Ectodermal cell (in vitro differentiated cells): Measurements from ENCODE around the gene ZNF205.
"Not testable (repeated sequence)": the region's sequence is repeated elsewhere in the genome, so short reads cannot be mapped to it uniquely, and the experiment has no call there.

Source experiments
- H3K27ac ChIP-seq: 2 replicates; pipeline ENCODE4 v1.7.0; 2013; ENCODE audit warnings: mild to moderate bottlenecking, low read depth, low read length; ENCODE audit not compliant: insufficient read depth, poor library complexity, severe bottlenecking
- H3K27me3 ChIP-seq: 2 replicates; pipeline ENCODE4 v1.7.0; 2013; ENCODE audit warnings: mild to moderate bottlenecking, low read length; ENCODE audit not compliant: insufficient read depth, control insufficient read depth, poor library complexity, severe bottlenecking
- H3K36me3 ChIP-seq: one replicate; pipeline ENCODE4 v1.7.0; 2013; ENCODE audit warnings: low read length; ENCODE audit not compliant: control insufficient read depth, insufficient read depth
- H3K4me1 ChIP-seq: one replicate; pipeline ENCODE4 v1.7.0; 2013; ENCODE audit warnings: low read length; ENCODE audit not compliant: control insufficient read depth, insufficient read depth
- H3K4me3 ChIP-seq: 2 replicates; pipeline ENCODE4 v1.7.0; 2013; ENCODE audit warnings: low read depth, low read length, control low read depth; ENCODE audit not compliant: insufficient read depth
- H3K9me3 ChIP-seq: 2 replicates; pipeline ENCODE4 v1.7.0; 2013; ENCODE audit warnings: mild to moderate bottlenecking, low read length, moderate library complexity; ENCODE audit not compliant: control insufficient read depth
- WGBS, 2 experiments: methylation state at CpG; one replicate each; pipeline ENCODE4 v1.1.7; 2013; ENCODE audit warnings: missing lambda C conversion rate in 2 of 2; 5-methylcytosine and 5-hydroxymethylcytosine counted together

ZNF205 gene

DNA sequence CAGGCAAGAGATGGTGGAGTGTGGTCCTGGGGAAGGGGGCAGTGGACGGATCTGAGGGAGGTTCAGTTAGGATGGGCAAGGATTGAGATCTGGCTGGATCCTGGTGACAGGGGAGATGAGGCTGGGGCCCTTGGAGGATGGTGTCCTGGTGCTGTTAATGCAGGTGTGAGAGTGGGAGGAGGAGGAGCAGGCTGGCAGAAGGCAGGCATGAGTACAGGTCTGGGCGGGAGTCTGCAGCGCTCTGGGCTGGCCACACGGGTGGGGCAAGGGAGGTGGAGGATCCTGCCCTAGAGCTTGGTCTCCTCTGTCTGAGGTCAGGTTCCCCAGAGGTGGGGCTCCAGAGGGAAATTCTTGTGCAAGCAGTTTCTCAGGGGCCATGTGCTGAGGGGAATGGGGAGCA, 40.2 kb upstream of the ZNF205 start:
- not testable (repeated sequence) for H3K9me3 ChIP-seq, H3K27me3 ChIP-seq, H3K4me3 ChIP-seq, H3K27ac ChIP-seq, H3K4me1 ChIP-seq, H3K36me3 ChIP-seq
- WGBS, 2 experiments, result 90 to 95% methylated on average over 3 of the region's 4 CpGs

DNA sequence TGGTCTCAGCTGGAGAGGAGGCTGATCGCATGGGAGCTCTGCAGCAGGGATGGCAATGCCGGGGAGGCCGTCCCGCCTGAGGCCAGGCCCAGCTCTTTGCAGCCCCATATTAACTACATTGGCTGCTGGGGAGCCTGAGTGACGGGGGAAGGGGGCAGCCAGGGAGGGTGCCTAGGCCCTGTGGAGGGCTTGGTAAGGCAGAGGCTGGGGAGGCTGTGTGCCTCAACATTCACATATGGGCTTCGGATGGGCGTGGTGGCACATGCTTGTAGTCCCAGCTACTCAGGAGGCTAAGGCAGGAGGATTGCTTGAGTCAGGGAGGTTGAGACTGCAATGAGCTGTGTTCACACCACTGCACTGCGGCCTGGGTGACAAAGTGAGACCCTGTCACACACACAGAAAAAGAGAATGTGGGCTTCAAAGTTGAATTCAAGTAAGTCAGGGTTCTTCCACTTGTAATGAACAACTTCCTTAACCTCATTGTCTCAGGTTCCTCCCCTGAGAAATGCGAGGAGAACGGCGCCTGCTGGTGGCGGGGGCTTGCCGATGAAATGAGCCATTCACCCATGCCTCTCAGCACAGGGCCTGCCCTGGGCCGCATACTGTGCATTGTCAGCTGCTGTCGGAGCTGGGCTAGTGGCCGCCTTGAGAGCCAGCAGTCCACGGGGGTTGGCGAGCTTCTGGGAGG, 39.7 kb upstream of the ZNF205 start:
- not testable (repeated sequence) for H3K27ac ChIP-seq, H3K9me3 ChIP-seq, H3K4me1 ChIP-seq, H3K27me3 ChIP-seq, H3K36me3 ChIP-seq, H3K4me3 ChIP-seq
- WGBS, 2 experiments, result 71 to 72% methylated on average over 7 to 12 of the region's 18 CpGs

DNA sequence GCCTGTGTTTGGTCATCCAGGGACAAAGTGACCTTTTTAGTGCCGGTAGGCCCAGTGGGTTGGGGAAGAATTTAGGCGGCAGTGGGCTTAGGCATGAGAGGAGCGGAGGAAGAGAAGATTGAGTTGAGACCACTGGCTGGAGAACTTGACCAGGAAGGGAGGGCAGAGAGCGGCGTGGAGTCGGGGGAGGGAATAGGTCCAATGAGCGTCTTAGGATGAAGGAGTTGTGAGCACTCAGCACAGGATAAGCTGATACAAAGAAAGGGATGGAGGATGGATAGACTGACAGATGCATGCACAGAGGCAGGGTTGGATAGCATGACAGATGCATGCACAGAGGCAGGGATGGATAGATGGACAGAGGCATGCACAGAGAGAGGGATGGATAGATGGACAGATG, 38.9 kb upstream of the ZNF205 start:
- no peaks in the 10 kb centered on the region for H3K27me3 ChIP-seq
- H3K27ac ChIP-seq, result no peak overlapping the region
- H3K4me1 ChIP-seq, result no peaks in the 10 kb centered on the region
- WGBS, 2 experiments, result 91 to 95% methylated on average over 7 of the region's 7 CpGs
- H3K4me3 ChIP-seq, result no peak overlapping the region
- H3K36me3 ChIP-seq, result no peaks in the 10 kb centered on the region
- no peaks in the 10 kb centered on the region for H3K9me3 ChIP-seq

DNA sequence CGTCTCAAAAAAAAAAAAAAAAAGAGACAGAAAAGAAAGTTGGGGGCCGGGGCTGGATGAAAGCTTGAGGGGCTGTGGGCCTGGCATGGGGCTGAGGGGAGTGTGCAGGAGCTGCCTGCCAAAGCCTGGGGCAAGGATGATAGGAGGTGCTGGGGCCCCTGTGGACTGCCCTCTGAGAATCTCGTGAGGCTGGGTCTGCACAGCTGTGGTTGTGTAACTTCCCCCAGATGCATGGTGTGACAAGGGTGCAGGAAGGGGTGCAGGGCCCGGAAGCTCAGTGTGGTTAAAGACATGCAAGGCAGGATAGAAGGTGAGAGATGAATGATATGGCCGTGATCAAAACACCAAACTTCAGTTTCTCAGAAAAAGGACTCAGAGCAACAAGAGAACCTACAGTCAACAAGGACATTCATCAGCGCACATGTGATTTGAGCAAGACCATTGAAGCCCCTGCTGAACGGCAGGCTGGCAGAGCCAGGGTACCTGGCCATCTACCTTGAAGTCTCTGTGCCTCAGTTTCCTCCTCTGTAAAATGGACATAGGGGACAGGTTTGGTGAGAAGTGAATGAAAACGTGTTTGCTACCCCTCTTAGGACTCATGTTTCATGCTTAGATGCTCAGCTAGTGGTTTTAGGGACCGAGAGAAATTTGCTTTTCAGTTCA, 37.4 kb upstream of the ZNF205 start:
- H3K4me1 ChIP-seq, result no peaks in the 10 kb centered on the region
- no peaks in the 10 kb centered on the region for H3K36me3 ChIP-seq
- H3K27me3 ChIP-seq, result no peaks in the 10 kb centered on the region
- WGBS, 2 experiments, result 81 to 86% methylated on average over 9 of the region's 9 CpGs
- H3K9me3 ChIP-seq, result no peaks in the 10 kb centered on the region
- no peak overlapping the region for H3K4me3 ChIP-seq
- H3K27ac ChIP-seq, result no peak overlapping the region

DNA sequence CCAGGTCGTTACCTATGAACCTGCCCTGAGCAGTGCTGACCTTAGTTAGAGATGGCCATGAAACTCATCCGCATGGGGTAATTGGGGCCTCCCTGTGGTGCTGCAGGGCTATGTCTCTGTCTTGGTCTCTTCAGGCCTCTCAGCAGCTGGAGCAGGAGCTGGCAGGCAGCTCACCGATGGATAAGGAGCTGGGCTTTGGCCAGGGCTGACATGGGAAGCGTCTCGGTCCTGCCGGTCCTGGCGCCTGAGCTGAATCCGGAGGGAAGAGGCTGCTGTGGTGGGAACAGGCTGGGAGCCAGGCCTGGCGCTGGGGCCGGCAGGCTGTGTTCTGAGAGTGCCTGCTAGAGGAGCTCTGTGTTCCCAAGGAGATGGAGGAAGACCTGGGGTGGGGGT, 36.9 kb upstream of the ZNF205 start:
- Histone ChIP-seq H3K36me3 (no peaks in the 10 kb centered on the region), H3K9me3 (no peaks in the 10 kb centered on the region), H3K4me1 (no peaks in the 10 kb centered on the region), H3K27me3 (no peaks in the 10 kb centered on the region), H3K27ac (no peak overlapping the region), H3K4me3 (no peak overlapping the region)
- whole genome bisulfite sequencing, 2 experiments, result 56 to 60% methylated on average over 10 of the region's 10 CpGs

DNA sequence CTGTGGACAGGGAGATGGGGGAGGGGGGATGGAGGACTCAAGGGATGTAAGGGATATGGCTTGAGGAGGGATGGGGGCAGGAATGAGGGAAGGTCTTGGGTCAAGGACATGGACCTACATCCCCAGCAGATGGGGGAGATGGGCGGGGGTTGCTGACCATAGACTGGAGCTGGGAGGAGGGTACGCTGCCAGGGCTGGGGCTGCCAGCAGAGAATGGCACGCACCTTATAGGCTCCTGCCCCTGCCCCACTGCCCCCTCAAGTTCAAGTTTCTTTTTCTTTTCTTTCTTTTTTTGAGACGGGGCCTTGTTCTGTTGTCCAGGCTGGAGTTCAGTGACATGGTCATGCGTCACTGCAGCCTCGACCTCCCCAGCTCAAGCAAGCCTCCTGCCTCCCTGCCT, 36.4 kb upstream of the ZNF205 start:
- H3K9me3 ChIP-seq, H3K4me1 ChIP-seq, H3K27me3 ChIP-seq, H3K36me3 ChIP-seq, H3K4me3 ChIP-seq, H3K27ac ChIP-seq: not testable (repeated sequence)
- WGBS, 2 experiments, result 93 to 96% methylated on average over 6 of the region's 6 CpGs

DNA sequence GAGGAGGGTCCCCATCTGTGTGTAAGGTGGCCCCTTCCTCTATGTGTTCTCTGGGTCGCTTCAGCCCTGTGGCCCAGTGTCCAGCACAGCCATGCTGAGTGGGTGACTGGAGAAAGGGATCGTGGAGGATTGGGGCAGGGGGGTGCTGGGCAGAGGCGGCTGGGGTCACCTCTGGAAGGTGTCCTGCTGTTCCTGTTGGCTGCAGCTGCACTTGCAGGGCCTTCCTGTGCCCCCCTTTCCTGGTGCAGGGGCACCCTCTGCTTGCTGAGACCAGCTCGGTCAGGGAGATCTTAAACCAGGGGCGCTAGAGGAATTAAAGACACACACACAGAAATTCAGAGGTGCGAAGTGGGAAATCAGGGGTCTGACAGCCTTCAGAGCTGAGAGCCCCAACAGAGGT, 35.8 kb upstream of the ZNF205 start:
- WGBS, 2 experiments, result 74% methylated on average over 6 of the region's 6 CpGs
- H3K27me3 ChIP-seq, result no peaks in the 10 kb centered on the region
- H3K4me3 ChIP-seq, result no peak overlapping the region

DNA sequence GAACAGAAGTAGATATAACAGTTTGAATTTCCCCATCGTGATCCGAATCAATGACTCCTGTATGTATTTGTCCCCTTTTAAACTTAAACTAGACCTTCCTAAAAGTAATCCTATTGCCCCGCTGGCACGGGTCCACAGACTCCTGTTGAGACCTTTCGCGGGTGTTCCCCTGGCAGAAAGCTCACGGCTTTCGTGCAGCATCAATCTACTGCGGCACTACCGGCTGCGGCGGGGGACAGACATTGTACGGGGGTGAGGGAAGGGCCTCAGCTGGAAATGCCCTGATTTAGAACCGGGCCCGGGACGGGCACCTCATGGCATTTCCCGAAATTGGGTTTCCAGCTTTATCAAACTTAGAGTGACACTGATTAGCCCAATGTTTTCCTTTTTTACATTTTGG, 32.4 kb upstream of the ZNF205 start:
- no peaks in the 10 kb centered on the region for H3K9me3 ChIP-seq
- no peaks in the 10 kb centered on the region for H3K36me3 ChIP-seq
- no peak overlapping the region for H3K27ac ChIP-seq
- H3K4me3 ChIP-seq, result no peak overlapping the region
- H3K4me1 ChIP-seq, result no peaks in the 10 kb centered on the region
- WGBS, 2 experiments, result 93% methylated on average over 17 of the region's 17 CpGs
- H3K27me3 ChIP-seq, result no peaks in the 10 kb centered on the region

More for the DNA sequence above, 35.8 kb upstream of the ZNF205 start:
- Histone ChIP-seq H3K4me1 (no peaks in the 10 kb centered on the region), H3K27ac (no peak overlapping the region), H3K9me3 (no peaks in the 10 kb centered on the region), H3K36me3 (no peaks in the 10 kb centered on the region)

DNA sequence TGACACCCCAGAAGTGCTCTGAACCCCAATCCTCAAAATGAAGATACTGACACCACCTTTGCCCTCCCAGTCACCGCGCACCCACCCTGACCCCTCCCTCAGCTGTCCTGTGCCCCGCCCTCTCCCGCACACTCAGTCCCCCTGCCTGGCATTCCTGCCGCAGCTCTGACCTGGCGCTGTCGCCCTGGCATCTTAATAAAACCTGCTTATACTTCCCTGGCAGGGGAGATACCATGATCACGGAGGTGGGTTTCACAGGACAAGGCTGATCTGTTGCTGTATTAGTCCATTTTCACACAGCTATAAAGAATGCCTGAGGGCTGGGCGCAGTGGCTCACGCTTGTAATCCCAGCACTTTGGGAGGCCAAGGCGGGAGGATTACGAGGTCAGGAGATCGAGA, 30.4 kb upstream of the ZNF205 start:
- not testable (repeated sequence) for H3K9me3 ChIP-seq
- WGBS, 2 experiments, result 92 to 95% methylated on average over 13 of the region's 13 CpGs

DNA sequence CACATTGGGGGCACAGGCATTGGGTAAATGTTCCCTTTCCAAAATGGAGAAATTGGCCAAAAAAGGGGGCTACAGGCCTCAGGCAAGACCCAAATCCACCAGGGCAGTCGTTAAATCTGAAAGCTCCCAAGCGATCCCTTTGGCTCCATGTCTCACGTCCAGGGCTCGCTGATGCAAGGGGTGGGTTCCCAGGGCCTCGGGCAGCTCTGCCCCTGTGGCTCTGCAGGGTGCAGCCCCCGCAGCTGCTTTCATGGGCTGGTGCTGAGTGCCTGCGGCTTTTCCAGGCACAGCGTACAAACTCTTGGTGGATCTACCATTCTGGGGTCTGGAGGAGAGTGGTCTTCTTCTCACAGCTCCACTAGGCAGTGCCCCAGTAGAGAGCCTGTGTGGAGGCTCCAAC, 29.0 kb upstream of the ZNF205 start:
- H3K27me3 ChIP-seq, H3K4me1 ChIP-seq, H3K9me3 ChIP-seq, H3K36me3 ChIP-seq, H3K4me3 ChIP-seq, H3K27ac ChIP-seq: not testable (repeated sequence)
- WGBS, 2 experiments, result 91 to 94% methylated on average over 8 of the region's 8 CpGs

More for the DNA sequence above, 30.4 kb upstream of the ZNF205 start:
- not testable (repeated sequence) for H3K4me3 ChIP-seq, H3K4me1 ChIP-seq, H3K27ac ChIP-seq, H3K27me3 ChIP-seq, H3K36me3 ChIP-seq
